Amniotic epithelial cell (primary cell): ENCODE results near the gene CDH23.

Experiments
- DNase-seq: peaks from one replicate; pipeline ENCODE4 v3.0.0-alpha.2; 2010; ENCODE audit warnings: low read depth

The CDH23 gene

GRCh38 chr10:71660313-71660712, 263.6 kb downstream of the CDH23 start:
- DNase-seq = no peak

GRCh38 chr10:71661060-71661622, 264.4 kb downstream of the CDH23 start:
- DNase-seq = no peak

- DNase-seq = no peak
Observed at GRCh38 chr10:71661779-71662336, 265.1 kb downstream of the CDH23 start.

- DNase-seq = no peak
Observed at GRCh38 chr10:71663311-71663710, 266.6 kb downstream of the CDH23 start.

GRCh38 chr10:71664585-71664984, 267.9 kb downstream of the CDH23 start:
- DNase-seq = no peak

GRCh38 chr10:71665456-71665855, 268.7 kb downstream of the CDH23 start:
- DNase-seq = no peak

- peak; percentile 19 for DNase-seq
Observed at GRCh38 chr10:71666639-71667386, 270.1 kb downstream of the CDH23 start.

GRCh38 chr10:71667387-71667752, 270.6 kb downstream of the CDH23 start:
- DNase-seq = no peak

GRCh38 chr10:71671994-71672946, 275.6 kb downstream of the CDH23 start:
- DNase-seq = no peak

GRCh38 chr10:71675295-71675970, 278.7 kb downstream of the CDH23 start:
- DNase-seq = no peak

GRCh38 chr10:71677261-71677660, 280.5 kb downstream of the CDH23 start:
- no peak for DNase-seq

- no peak for DNase-seq
Observed at GRCh38 chr10:71678057-71678805, 281.5 kb downstream of the CDH23 start.

GRCh38 chr10:71679425-71679824, 282.7 kb downstream of the CDH23 start:
- DNase-seq = no peak

- DNase-seq = no peak
Observed at GRCh38 chr10:71681977-71682376, 285.3 kb downstream of the CDH23 start.

GRCh38 chr10:71683301-71683700, 286.6 kb downstream of the CDH23 start:
- DNase-seq = no peak

- DNase-seq = no peak
Observed at GRCh38 chr10:71684356-71685173, 287.8 kb downstream of the CDH23 start.

GRCh38 chr10:71685554-71686232, 289.0 kb downstream of the CDH23 start:
- DNase-seq = no peak

- DNase-seq = no peak
Observed at GRCh38 chr10:71687077-71687476, 290.4 kb downstream of the CDH23 start.

GRCh38 chr10:71687480-71687879, 290.8 kb downstream of the CDH23 start:
- no peak for DNase-seq

GRCh38 chr10:71688256-71688655, 291.5 kb downstream of the CDH23 start:
- DNase-seq = no peak
